Nephron progenitor cell (in vitro differentiated cells): ENCODE measurements around the gene BPIFB1.

Experiments used
- DNase-seq: peaks from one replicate; pipeline ENCODE4 v3.0.0; 2021
- H3K27ac Mint-ChIP-seq: 2 replicates; pipeline ENCODE4 v1.8.0; 2021; ENCODE audit warnings: mild to moderate bottlenecking, moderate library complexity, mixed read lengths
- H3K27me3 Mint-ChIP-seq: 2 replicates; pipeline ENCODE4 v1.8.0; 2021; ENCODE audit warnings: mild to moderate bottlenecking, low read depth, mixed read lengths; ENCODE audit not compliant: poor library complexity
- H3K36me3 Mint-ChIP-seq: 2 replicates; pipeline ENCODE4 v1.8.0; 2021; ENCODE audit warnings: low read depth, mixed read lengths
- H3K4me1 Mint-ChIP-seq: 2 replicates; pipeline ENCODE4 v1.8.0; 2021; ENCODE audit warnings: mixed read lengths
- H3K4me3 Mint-ChIP-seq: 2 replicates; pipeline ENCODE4 v1.8.0; 2021; ENCODE audit warnings: mild to moderate bottlenecking, moderate library complexity, mixed read lengths
- H3K9me3 Mint-ChIP-seq: 2 replicates; pipeline ENCODE4 v1.8.0; 2021; ENCODE audit warnings: mild to moderate bottlenecking, moderate library complexity, mixed read lengths
- CTCF ChIP-seq: fragments of 200-600 bp; sonication (generic); IDR thresholded peaks from 2 replicates; pipeline ENCODE4 v1.5.0; 2021; ENCODE audit warnings: antibody characterized with exemption

The BPIFB1 gene, protein sequence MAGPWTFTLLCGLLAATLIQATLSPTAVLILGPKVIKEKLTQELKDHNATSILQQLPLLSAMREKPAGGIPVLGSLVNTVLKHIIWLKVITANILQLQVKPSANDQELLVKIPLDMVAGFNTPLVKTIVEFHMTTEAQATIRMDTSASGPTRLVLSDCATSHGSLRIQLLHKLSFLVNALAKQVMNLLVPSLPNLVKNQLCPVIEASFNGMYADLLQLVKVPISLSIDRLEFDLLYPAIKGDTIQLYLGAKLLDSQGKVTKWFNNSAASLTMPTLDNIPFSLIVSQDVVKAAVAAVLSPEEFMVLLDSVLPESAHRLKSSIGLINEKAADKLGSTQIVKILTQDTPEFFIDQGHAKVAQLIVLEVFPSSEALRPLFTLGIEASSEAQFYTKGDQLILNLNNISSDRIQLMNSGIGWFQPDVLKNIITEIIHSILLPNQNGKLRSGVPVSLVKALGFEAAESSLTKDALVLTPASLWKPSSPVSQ

DNA sequence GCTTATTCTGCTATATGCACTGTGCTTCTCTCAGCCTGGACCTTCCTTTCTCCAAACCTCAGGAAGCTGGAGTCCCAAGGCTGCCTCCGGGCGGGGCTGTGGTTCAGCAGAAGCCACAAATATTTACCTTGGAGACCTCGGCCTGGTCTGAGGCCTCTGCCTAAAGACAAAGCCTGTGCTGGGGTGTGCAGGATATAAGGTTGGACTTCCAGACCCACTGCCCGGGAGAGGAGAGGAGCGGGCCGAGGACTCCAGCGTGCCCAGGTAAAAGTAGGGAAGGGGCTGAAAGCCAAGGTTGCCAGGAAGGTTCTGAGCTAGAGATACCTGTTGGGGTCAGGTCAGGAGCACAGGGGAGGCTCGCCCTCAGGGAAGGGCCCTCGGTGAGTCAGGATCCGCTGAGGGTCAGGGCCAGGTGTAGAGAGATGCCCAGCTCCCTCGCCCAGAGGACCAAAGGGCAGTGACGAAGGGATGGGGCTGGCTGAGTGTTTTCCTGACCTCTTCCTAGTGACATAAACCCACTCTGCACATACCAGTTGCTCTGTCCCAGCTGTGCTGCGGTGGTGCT, at the start of gene BPIFB1:
Gene BPIFB1 (plus strand): TSS at position 224 of the 565 bp plus-strand sequence. CDS start 2,860 bp downstream, outside the sequence.
- peaks cover 26% of the 10 kb centered on the region for H3K27me3 Mint-ChIP-seq
- H3K27ac Mint-ChIP-seq, result no peak within 1 kb of the TSS
- no peaks in the 10 kb centered on the region for H3K9me3 Mint-ChIP-seq
- H3K4me3 Mint-ChIP-seq, result peak within 1 kb of the TSS; percentile 2
- no peak for TF ChIP-seq CTCF
- no peak for DNase-seq
- peaks cover 8% of the 10 kb centered on the region for H3K4me1 Mint-ChIP-seq
- no peaks in the 10 kb centered on the region for H3K36me3 Mint-ChIP-seq

GRCh38 chr20:33234050-33234449, 49.0 kb upstream of the BPIFB1 start:
- H3K27ac Mint-ChIP-seq, result no peak overlapping the region
- no peak for DNase-seq

GRCh38 chr20:33235696-33236095, 47.3 kb upstream of the BPIFB1 start, which contains the start of gene BPIFA1:
TSS of gene BPIFA1 (plus strand) at chr20:33235996. CDS start at chr20:33237712, 1,716 bp downstream.
- no peak within 1 kb of the TSS for H3K27ac Mint-ChIP-seq
- H3K27me3 Mint-ChIP-seq, result peaks cover 51% of the 10 kb centered on the region
- no peak within 1 kb of the TSS for H3K4me3 Mint-ChIP-seq
- no peaks in the 10 kb centered on the region for H3K36me3 Mint-ChIP-seq
- H3K9me3 Mint-ChIP-seq, result no peaks in the 10 kb centered on the region
- H3K4me1 Mint-ChIP-seq, result no peaks in the 10 kb centered on the region
- TF ChIP-seq CTCF, result no peak
- no peak for DNase-seq

More at GRCh38 chr20:33234050-33234449, 49.0 kb upstream of the BPIFB1 start:
- Mint-ChIP-seq H3K9me3 (no peaks in the 10 kb centered on the region), H3K4me3 (no peak overlapping the region), H3K36me3 (no peaks in the 10 kb centered on the region), H3K4me1 (no peaks in the 10 kb centered on the region), H3K27me3 (peaks cover 65% of the 10 kb centered on the region)
- TF ChIP-seq CTCF, result no peak

GRCh38 chr20:33236351-33236750, 46.7 kb upstream of the BPIFB1 start:
- H3K27ac Mint-ChIP-seq, result no peak overlapping the region

DNA sequence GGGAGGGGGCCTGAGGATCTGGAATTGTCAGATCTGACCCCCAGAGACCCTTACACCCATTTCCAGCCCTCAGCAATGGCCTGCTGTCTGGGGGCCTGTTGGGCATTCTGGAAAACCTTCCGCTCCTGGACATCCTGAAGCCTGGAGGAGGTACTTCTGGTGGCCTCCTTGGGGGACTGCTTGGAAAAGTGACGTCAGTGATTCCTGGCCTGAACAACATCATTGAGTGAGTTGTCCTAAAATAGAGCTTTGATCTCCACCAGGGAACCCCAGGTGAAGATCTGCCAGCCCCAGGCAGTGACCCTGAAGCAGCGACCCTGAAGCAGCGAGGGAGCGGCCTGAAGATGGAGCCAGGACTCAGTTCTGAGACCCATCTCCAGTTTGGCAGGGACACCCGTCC, 45.0 kb upstream of the BPIFB1 start:
- peaks cover 49% of the 10 kb centered on the region for H3K27me3 Mint-ChIP-seq
- no peaks in the 10 kb centered on the region for H3K36me3 Mint-ChIP-seq
- no peak overlapping the region for H3K27ac Mint-ChIP-seq
- no peak for TF ChIP-seq CTCF
- H3K9me3 Mint-ChIP-seq, result no peaks in the 10 kb centered on the region
- no peak overlapping the region for H3K4me3 Mint-ChIP-seq
- H3K4me1 Mint-ChIP-seq, result no peaks in the 10 kb centered on the region
- DNase-seq, result no peak

More at GRCh38 chr20:33236351-33236750, 46.7 kb upstream of the BPIFB1 start:
- Mint-ChIP-seq H3K9me3 (no peaks in the 10 kb centered on the region), H3K27me3 (peaks cover 51% of the 10 kb centered on the region), H3K36me3 (no peaks in the 10 kb centered on the region), H3K4me1 (no peaks in the 10 kb centered on the region), H3K4me3 (no peak overlapping the region)
- DNase-seq, result no peak
- TF ChIP-seq CTCF, result no peak
